GM21447 (cell line): Measurements from ENCODE around the gene SPOCK1.

Experiments used
- ATAC-seq: cut with Tn5 transposase; IDR thresholded peaks from one replicate; pipeline ENCODE4 v1.9.1; 2021; ENCODE audit not compliant: unreplicated experiment

Gene SPOCK1

DNA sequence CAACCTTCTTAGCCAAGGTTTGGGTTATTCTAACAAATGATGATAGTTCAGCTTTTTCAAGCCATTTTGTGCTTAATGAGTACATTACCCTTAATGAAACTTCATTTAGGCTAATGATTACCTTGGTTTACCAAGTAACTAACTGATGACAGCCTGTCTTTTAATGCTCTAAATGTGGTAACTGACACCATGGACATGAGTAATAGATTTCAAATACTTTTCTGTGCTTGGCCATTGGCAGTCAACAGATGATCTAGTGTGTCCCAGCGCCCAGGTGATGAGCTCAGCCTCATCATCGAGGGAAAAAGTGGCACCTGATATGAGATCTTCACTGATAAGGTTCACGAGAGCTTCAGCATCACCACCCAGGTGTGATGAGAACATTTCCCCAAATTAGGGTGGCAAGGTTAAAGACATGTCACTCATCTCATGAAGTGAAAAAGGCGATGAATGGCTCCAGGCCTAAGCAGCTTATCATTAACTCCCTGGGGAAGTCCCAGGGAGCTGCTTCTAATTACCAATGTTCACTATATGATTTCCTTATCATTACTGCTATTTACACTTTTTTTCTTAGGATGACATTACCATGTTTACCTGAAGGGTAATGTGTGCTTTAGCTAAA, 296.0 kb downstream of the SPOCK1 start:
- ATAC-seq, result no peak

DNA sequence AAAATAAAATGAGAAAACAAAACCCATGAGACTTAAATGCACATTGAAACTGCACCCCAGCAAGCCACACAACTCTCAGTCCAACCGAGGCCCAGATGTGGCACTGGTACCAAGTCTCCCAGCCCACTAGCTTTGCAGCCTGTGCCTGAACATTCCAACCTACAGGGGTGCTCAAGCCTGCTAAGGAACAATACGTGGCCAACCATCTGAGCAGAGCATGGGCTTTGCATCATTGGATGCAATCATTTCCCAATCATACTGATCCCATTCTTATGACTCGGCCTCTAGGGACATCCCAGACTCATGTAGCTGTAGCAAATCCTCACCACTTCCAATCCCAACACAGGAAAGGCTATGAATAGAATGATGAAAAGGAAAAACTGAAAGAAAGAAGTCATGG, 297.2 kb downstream of the SPOCK1 start:
- ATAC-seq, result no peak

DNA sequence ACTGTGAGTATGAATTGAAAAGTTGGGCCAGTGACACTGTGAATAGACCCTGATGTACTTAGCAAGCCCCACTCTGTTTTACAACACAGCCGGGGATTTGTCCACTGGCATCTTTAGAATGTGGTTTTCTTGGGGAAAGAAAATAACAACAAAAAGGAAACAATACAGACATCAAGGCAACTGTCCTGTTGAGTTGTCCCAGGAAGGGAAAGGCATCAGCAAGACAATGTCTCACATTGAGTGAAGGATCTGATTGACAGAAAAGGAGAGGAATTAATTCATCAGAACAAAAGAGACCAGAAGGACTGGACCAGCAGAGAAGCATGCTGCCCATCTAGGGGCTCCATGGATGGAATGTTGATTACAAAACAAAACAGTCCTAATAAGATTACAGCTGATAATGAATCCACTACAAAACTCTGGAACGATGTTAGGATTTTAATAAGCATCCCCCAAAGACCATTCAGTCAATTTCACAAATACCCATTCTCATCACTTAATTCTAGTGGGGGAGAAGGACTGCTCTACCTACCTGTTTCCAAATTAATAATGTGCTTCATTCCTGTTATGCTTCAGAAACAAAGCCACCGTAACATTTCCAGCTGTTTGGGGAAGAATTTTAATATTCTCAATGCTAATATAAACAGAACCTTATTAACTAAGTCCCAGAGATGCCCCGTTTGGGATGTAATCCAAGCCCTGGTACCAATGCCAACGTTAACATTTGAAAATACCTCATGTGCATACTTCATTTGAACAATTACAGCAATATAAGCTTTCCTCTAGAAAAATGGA, 298.0 kb downstream of the SPOCK1 start:
- ATAC-seq, result no peak

DNA sequence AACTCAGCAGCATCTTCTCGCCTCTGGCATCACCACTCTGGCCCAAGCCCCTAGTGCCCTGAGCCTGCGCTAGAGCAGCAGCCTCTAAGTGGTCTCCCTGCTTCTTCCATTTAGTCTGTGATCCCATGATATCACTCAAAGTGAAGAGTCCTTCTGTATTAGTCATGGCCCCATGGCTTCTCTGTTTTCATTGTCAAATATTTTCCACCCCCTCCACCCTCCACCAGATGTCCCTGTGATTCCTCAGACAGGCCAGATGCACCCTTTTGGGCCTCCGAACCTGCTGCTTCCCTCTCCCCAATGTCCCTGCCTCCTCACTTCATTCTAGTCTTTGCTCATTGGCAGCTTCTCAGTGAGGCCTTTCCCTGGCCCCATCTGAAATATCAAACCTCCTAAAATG, 299.2 kb downstream of the SPOCK1 start:
- no peak for ATAC-seq

DNA sequence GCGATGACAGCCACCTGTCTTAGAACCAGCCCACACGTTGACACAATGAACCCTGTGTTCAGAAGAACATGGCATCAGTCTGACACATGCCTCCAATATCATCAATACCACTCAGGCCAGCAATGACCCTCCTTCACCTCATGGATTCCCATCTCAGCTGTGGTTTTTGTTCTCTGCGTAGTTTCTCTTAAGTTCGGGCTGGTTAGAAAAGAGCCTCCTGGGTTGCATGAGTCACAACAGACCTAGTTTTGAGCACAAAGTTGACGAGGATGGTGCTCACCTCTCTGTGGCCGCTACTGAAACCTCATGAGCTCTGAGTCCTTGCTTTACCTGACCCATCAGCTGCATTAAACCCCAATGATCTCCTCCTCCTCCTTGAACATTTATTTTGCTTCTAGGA, 299.9 kb downstream of the SPOCK1 start:
- no peak for ATAC-seq

DNA sequence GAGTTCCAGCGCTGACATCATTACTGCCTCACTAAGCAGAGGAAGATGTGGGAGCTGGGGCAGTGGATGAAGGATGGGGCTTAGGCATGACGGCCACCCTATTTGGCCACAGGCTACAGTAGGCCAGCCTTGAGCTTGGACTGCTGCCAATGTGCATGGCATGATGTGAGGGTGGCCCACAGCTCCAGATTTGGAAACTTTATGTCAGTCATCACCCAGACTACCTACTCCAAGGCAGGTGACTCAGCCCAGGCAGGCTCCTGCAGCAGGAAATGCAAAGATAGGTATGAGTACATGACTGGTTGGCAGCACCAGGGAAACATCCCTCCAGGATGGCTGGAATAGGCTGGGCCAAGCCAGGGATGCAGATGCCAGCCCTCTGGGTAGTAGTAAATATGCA, 303.6 kb downstream of the SPOCK1 start:
- ATAC-seq, result no peak

DNA sequence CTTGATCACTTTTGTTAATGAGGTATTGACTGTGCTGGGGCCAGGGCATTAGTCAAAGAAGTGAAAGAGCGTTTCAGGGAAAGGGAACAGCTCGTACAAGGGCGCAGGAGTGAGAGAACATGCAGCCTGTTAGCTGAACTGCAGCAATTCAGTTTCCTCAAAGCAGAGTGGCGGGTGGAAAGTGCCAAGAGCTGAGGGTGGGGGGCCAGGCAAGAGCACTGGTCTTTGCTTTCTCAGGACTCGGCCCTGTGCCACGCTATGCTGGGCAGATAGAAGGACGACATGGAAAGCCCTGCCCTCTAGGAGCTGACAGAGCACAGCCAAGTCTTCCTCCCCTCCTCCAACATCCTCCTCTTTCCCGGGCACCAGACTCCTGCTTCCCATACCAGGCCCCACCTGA, 304.8 kb downstream of the SPOCK1 start:
- no peak for ATAC-seq

DNA sequence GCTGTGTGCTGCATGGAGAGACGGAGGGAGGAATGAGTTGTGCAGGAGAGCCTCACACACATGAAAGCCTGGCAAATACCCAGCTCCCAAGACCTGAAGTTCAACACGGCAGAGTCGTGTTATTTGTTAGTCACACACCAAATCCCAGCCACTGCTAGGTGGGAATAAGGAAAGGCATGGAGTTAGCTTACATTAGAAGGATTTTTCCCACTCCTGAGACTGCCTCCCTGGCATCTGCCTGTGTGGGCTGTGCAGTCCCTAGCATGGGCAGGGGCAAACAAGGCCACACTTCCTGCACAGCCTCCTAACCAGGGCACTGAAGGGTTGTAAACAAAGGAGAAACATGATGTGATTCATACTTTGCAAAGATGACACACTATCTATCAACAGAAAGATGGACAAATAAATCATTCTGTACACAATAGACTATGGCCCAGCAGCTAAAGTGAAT, 306.8 kb downstream of the SPOCK1 start:
- no peak for ATAC-seq

DNA sequence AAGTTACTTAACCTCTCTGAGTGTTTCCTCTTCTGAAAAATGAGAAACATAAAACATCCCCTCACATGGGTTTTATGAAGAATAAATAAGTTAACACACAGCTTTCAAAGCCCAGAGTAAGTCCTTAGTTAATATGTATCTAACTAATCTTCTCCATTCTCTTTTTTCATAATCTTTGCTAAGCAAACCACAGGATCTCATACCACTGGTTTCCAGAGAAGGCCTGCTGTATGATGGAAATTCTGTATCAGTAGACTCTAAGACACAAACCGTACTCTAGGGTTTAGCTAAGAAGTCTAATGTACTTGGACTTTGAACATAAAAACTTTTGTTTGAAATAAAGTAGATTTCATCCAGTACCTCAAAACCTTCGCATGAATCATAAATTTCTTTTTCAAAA, 307.9 kb downstream of the SPOCK1 start:
- no peak for ATAC-seq

DNA sequence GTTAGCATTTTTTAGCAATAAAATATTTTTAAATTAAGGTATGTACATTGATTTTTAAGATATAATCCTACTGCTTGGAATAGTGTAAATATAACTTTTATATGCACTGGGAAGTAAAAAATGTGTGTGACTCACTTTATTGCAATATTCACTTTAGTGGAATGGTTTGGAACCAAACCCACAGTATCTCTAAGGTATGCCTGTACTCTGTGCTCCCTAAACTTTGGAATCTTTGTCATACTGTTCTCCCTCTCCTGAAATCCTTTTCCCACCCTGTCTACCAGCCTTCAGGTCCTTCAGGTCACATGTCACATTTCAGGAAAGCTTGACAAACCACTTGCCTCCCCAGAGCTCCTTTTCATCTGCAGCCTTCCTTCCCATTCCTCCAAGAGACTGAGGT, 308.7 kb downstream of the SPOCK1 start:
- ATAC-seq, result no peak

DNA sequence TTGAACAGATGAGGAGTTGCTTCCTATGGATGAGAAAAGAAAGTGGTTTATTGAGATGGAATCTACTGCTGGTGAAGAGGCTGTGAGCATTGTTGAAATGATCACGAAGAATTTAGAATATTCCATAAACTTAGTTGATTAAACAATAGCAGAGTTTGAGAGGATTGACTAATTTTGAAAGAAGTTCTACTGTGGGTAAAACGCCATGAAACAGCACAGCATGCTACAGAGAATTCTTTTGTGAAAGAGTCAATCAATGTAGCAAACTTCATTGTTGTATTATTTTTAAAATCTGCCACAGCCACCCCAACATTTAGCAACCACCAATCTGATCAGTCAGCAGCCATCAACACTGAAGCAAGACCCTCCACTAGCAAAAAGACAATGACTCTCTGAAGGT, 309.1 kb downstream of the SPOCK1 start:
- ATAC-seq, result no peak

DNA sequence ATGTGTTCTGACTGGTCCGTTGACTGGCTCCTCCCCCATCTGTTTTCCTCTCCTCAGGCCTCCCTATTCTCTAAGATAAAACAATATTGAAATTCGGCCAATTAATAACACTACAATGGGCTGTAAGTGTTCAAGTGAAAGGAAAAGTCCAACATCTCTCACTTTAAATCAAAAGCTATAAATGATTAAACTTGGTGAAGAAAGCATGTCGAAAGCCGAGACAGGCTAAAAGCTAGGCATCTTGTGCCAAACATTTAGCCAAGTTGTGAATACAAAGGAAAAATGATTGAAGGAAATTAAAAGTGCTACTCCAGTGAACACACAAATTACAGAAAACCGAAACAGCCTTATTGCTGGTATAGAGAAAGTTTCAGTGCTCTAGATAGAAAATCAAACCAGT, 310.6 kb downstream of the SPOCK1 start:
- no peak for ATAC-seq

DNA sequence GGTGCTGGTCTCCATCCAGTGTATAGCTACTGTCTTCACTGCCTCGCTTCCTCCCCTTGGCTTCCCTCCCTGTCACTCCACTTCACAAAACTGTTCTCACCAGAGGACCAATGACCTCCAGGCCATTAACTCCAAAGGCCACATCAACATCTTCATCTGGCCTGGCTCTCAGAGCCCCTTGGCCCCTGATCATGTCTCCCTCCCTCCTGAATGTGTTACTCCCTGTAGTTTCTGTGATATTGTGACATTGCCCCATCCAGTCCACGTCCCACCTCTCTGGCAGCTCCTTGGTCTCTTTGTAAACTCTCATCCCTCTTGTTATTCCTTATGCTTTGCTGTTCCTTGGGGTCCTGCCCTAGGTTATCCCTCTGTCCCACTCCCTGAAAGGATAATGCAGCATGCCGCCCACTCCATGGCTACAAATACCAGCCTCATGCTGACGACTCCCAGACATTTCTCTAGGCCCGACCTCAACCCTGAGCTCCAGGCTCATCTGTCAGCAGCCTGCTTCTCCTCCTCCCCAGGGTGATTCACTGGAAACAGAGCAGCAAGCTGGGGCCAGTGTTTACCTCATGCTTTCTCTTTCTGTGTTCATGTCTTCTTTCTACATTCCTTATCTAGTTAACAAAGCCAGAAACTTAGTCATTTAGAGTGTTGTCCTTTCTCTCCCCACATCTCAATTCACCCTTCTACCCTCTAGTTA, 312.2 kb downstream of the SPOCK1 start:
- no peak for ATAC-seq

DNA sequence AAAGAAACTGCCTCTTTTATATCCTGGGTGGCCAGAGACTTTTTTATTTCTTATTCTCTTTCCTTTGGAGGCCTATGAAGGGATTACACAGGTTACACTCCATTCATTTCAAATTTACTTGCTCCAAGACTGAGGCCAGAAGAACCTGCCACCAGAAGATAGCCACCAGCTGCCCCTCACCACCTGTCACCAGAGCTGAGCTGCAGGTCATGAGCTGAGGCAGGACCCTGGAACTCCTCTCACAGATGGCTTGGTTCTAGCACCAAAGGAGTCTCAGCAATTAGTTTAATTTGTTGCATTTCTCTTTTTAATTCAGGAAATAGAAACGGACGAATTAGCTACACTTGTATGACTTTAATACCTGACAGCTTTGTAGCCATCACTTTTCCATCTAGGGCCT, 313.9 kb downstream of the SPOCK1 start:
- no peak for ATAC-seq

DNA sequence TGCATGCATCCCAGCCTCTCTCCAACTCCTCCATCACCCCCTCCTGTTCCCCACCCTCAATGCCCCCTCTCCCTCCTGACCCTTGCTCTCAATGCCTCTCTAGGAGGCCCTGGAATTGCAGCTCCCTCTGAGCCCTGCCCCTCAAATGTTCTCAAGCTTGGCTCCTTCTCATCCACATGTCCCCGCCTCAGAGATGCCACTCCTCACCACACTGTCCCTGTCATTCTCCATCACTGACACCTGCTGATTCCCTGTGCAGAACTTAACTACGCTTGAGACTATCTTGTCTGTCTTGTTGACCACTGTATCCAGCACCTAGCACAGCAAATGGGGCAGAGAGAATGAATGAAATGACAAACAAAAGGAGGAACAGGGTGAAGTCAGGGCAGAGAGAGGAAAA, 314.4 kb downstream of the SPOCK1 start:
- no peak for ATAC-seq

DNA sequence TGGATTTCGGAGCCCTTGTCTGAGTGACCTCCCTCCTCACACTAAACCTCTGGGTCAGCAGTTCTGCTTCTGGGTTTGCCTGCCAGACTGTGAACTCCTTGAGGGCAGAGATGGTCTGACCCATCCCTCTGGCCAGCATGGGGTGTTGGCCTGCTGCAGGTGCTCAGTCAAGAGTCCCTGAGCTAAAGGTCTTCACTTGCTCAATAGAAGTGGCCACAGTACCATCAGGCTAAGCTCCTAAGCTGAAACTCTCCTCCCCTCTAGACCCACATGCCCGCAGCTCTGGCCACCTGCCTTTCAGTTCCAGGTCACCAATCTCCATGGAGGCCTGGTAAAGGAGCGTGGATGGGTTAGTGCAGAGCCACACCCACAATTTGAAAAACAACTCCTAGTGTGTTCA, 316.6 kb downstream of the SPOCK1 start:
- no peak for ATAC-seq

DNA sequence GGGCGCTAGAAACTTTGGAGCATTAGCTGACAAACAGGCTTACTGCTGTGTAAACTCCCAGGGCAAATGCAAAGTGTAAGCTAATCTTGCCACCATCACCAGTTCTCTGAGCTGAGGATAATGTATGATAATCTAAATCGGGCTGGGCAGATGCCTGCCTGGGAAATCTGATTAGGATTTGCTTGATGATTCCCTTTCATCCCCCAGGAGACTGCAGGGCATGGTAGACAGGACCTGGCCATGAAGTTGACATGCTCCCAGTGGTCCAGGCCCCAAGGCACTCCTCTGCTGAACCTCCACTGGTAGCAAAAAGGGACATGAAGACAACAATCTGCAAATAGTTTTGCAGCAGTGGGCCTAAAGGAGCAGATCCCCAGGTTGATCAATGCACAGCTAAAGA, 317.5 kb downstream of the SPOCK1 start:
- ATAC-seq, result no peak

DNA sequence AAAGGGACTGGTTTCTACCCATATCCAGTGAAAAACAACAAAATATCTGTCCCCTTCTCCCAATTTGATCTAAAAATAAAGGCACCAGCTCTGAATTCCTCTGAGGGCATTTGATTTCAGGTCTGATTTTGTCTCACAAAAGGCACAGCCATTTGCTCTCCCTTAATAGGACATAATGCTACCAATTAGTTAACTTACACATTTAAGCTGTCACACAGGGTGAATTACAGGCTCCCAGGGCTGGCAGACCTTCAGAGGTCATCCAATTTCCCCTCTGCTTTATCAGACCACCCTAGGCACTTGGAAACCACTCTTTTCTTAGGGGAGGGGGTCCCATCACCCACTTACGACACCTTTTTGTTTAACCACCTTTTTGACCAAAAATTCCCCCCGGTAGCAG, 319.9 kb downstream of the SPOCK1 start:
- no peak for ATAC-seq

DNA sequence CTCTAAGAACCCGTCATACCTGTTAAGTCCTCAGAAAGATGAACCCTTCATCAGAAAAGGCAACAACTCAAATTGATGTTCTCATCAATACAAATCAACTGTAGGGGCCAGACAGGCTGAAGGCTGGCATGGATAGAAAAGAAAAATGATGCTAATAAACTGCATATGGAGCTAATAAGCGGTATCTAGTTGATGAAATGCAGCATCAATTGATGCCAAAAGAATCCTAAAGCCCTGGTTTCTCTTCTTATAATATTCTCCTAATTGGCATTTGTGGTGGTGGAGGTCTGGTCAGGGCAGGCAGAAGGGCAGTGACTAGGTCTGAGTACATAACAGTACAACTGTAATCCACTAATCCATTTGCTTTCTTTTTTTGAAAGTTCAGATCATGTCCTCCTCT, 322.5 kb downstream of the SPOCK1 start:
- ATAC-seq, result no peak

DNA sequence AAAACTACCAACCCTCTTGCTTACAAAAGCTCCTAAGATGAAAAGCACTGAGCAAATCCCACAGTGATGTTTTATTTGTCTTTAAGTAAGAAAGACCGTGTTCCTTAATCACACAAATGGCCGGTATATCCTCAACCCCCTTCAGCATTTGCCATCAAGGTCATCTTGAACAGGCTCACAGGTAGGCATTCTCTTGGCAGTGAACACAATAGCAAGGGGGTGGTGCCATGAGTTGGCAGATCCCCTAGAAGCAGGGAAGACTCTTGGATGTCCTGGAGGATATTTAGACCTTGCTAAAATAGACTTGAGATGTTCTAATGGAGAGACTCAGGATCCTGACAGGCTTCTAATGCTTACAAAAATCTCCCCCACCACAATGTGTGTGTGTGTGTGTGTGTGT, 323.0 kb downstream of the SPOCK1 start:
- ATAC-seq, result no peak

DNA sequence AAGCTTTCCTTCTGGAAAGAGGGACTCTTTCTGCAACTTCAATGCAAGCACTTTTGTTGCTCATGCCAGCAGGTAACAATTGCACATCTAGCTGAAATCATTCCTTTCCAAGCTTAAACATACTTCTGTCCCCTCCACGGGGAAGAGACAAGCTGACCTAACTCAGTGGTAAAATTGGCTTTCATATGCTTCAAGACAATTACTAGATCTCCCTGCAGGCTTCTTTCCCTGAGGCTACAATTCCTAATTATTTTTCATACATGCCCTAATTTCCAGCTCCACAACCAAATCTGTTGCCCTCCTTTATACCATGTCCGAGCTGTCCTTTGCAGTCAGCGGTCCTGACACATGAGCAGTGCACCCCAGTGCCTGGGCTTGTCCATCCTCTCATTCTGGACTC, 324.9 kb downstream of the SPOCK1 start:
- ATAC-seq, result no peak

DNA sequence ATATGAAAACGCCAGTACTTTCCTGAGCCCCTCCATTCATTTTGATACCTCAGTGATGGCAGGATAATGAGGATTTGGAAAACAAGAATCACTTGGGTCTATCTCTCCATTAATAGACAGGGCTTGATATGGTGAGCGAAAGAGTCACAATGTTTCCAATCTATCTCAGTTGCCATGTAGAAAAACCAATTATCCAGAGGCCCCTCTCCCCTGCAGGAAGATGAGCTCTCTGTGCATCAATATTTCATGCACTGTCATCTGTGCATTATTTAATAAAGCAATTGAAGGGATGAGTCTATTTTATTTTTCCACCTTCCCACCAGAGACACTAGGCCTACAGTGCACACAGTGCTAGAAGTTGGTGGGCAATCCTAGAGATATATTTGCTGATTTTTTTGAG, 326.9 kb downstream of the SPOCK1 start:
- ATAC-seq, result no peak
